ENCODE data around the gene SGK1. TPM values are rescaled to one million over a fixed set of nuclear protein-coding genes. Genes with fewer than 3 reads are reported as not detected.

SGK1 gene
- polyA plus RNA-seq, 1 donor (not counting 4 experiments of a cell fraction or from before 2014, with no cell fraction given): 156 TPM

- H3K36me3 ChIP-seq (ENCODE audit: control insufficient read depth in 2 of 2, extremely low read depth in 1 of 2, insufficient read depth in 2 of 2, low read length in 2 of 2): no peaks in the 10 kb centered on the region
- no peaks in the 10 kb centered on the region for H3K79me2 ChIP-seq (ENCODE audit: control insufficient read depth, insufficient read depth, low read length)
- H3K4me2 ChIP-seq (ENCODE audit: control insufficient read depth, extremely low read depth, insufficient read depth, low read depth, low read length): no peak overlapping the region
- FAIRE-seq: no peak
- H4K20me1 ChIP-seq (ENCODE audit: control insufficient read depth, extremely low read depth, insufficient read depth, low read length): no peaks in the 10 kb centered on the region
- no peak overlapping the region for H3K4me3 ChIP-seq (ENCODE audit: control insufficient read depth in 2 of 3, extremely low read depth in 1 of 3, insufficient read depth in 2 of 3, low read depth in 1 of 3, low read length in 3 of 3)
- no peak for DNase-seq (ENCODE audit: low read depth, low spot score)
- no peak overlapping the region for H2AFZ ChIP-seq (ENCODE audit: control insufficient read depth, low read length)
- no peaks in the 10 kb centered on the region for H3K9me1 ChIP-seq (ENCODE audit: control insufficient read depth, extremely low read depth, insufficient read depth, low read length)
- dilution Hi-C loops (cut with MboI; ENCODE audit: extremely low pct_ligation_motif_present, low sequenced_read_pairs): no loop called here
- no peak overlapping the region for H3K9ac ChIP-seq (ENCODE audit: control insufficient read depth, extremely low read depth, insufficient read depth, low read length)
- no peak overlapping the region for H3K27ac ChIP-seq (ENCODE audit: control insufficient read depth, insufficient read depth, low read length)
- TF ChIP-seq EZH2 (IDR thresholded peaks at IDR 0.05; ENCODE audit: low read length) (no peak), CTCF (optimal IDR thresholded peaks at IDR 0.05 in 1 of 3, IDR thresholded peaks at IDR 0.05 in 1 of 3, conservative IDR thresholded peaks at IDR 0.05 in 1 of 3; ENCODE audit: extremely low read depth in 1 of 3, insufficient read depth in 2 of 3, low read length in 3 of 3) (no peak)
- no peaks in the 10 kb centered on the region for H3K4me1 ChIP-seq (ENCODE audit: control insufficient read depth, extremely low read depth, insufficient read depth, low read length)
- no peaks in the 10 kb centered on the region for H3K9me3 ChIP-seq (ENCODE audit: control insufficient read depth, low read depth, low read length)
- H3K27me3 ChIP-seq (ENCODE audit: control insufficient read depth, extremely low read depth, insufficient read depth, low read length): no peaks in the 10 kb centered on the region
Observed at GRCh38 chr6:134324141-134324540, 6.2 kb upstream of the SGK1 start.

- Histone ChIP-seq H3K4me2 (ENCODE audit: control insufficient read depth, extremely low read depth, insufficient read depth, low read depth, low read length) (no peak overlapping the region), H3K4me1 (ENCODE audit: control insufficient read depth, extremely low read depth, insufficient read depth, low read length) (no peaks in the 10 kb centered on the region), H3K9me1 (ENCODE audit: control insufficient read depth, extremely low read depth, insufficient read depth, low read length) (no peaks in the 10 kb centered on the region), H3K4me3 (ENCODE audit: control insufficient read depth in 2 of 3, extremely low read depth in 1 of 3, insufficient read depth in 2 of 3, low read depth in 1 of 3, low read length in 3 of 3) (no peak overlapping the region), H3K9ac (ENCODE audit: control insufficient read depth, extremely low read depth, insufficient read depth, low read length) (no peak overlapping the region), H4K20me1 (ENCODE audit: control insufficient read depth, extremely low read depth, insufficient read depth, low read length) (no peaks in the 10 kb centered on the region), H3K36me3 (ENCODE audit: control insufficient read depth in 2 of 2, extremely low read depth in 1 of 2, insufficient read depth in 2 of 2, low read length in 2 of 2) (no peaks in the 10 kb centered on the region), H3K9me3 (ENCODE audit: control insufficient read depth, low read depth, low read length) (no peaks in the 10 kb centered on the region), H3K79me2 (ENCODE audit: control insufficient read depth, insufficient read depth, low read length) (no peaks in the 10 kb centered on the region), H2AFZ (ENCODE audit: control insufficient read depth, low read length) (no peak overlapping the region), H3K27me3 (ENCODE audit: control insufficient read depth, extremely low read depth, insufficient read depth, low read length) (no peaks in the 10 kb centered on the region), H3K27ac (ENCODE audit: control insufficient read depth, insufficient read depth, low read length) (no peak overlapping the region)
- DNase-seq (ENCODE audit: low read depth, low spot score) (no peak), FAIRE-seq (no peak)
- dilution Hi-C loops (cut with MboI; ENCODE audit: extremely low pct_ligation_motif_present, low sequenced_read_pairs): no loop called here
- TF ChIP-seq EZH2 (IDR thresholded peaks at IDR 0.05; ENCODE audit: low read length) (no peak), CTCF (optimal IDR thresholded peaks at IDR 0.05 in 1 of 3, IDR thresholded peaks at IDR 0.05 in 1 of 3, conservative IDR thresholded peaks at IDR 0.05 in 1 of 3; ENCODE audit: extremely low read depth in 1 of 3, insufficient read depth in 2 of 3, low read length in 3 of 3) (no peak)
Observed at GRCh38 chr6:134323698-134324097, 5.8 kb upstream of the SGK1 start.

All from keratinocyte (primary cell).